CD4-positive, alpha-beta T cell (primary cell): ENCODE data around the gene ME3. TPM values are rescaled to one million over a fixed set of nuclear protein-coding genes. Genes with fewer than 3 reads are reported as not detected.

Experiments
- ATAC-seq: fragments of 200-7000 bp; cut with Tn5 transposase; one replicate; pipeline ENCODE4 v1.10.0; 2022; ENCODE audit warnings: mild to moderate bottlenecking; ENCODE audit not compliant: poor library complexity
- CTCF ChIA-PET: fragments of 350-600 bp; sonication (Branson Sonifier 250); formaldehyde crosslinking; loops from one replicate; lab custom pipeline; 2021; ENCODE audit warnings: antibody characterized with exemption, inconsistent platforms; lab: Charles Lee
- POLR2A ChIA-PET: fragments of 350-600 bp; sonication (Branson Sonifier 250); formaldehyde crosslinking; loops from one replicate; lab custom pipeline; 2021; ENCODE audit warnings: antibody characterized with exemption, inconsistent platforms; lab: Charles Lee
- DNase-seq, 14 experiments: peaks; one replicate each; pipeline ENCODE4 v3.0.0-alpha.2; 2013 to 2020; ENCODE audit warnings: mixed read lengths in 2 of 14
- H3K27ac ChIP-seq, 2 donors: one replicate each; pipeline versions ENCODE4 v1.5.1 to v1.7.0; 2013; ENCODE audit warnings: low read length in 2 of 2, low read depth in 1 of 2, mild to moderate bottlenecking in 1 of 2
- H3K27me3 ChIP-seq, 2 experiments: 1 replicate in 1 of 2; 2 replicates in 1 of 2; pipeline versions ENCODE4 v1.6.1 to v1.7.0; 2013; ENCODE audit warnings: low read length in 2 of 2, control low read depth in 1 of 2, mild to moderate bottlenecking in 1 of 2, moderate library complexity in 1 of 2; ENCODE audit not compliant: insufficient read depth in 2 of 2, control insufficient read depth in 1 of 2
- H3K36me3 ChIP-seq: one replicate; pipeline ENCODE4 v1.6.1; 2013; ENCODE audit warnings: low read length, control low read depth; ENCODE audit not compliant: insufficient read depth
- H3K4me1 ChIP-seq: one replicate; pipeline ENCODE4 v1.6.1; 2013; ENCODE audit warnings: low read length, control low read depth; ENCODE audit not compliant: insufficient read depth
- H3K4me3 ChIP-seq: one replicate; pipeline ENCODE4 v1.5.1; 2013; ENCODE audit warnings: mild to moderate bottlenecking, low read length, moderate library complexity
- H3K9me3 ChIP-seq, 2 experiments: 1 replicate in 1 of 2; 2 replicates in 1 of 2; pipeline versions ENCODE4 v1.6.1 to v1.7.0; 2013; ENCODE audit warnings: low read length in 2 of 2, mild to moderate bottlenecking in 2 of 2, control low read depth in 1 of 2, moderate library complexity in 1 of 2; ENCODE audit not compliant: control insufficient read depth in 1 of 2, insufficient read depth in 1 of 2
- H3K27ac Mint-ChIP-seq: one replicate; pipeline ENCODE4 v1.8.0; 2020; ENCODE audit warnings: mixed read lengths
- H3K27me3 Mint-ChIP-seq: one replicate; pipeline ENCODE4 v1.8.0; 2021; ENCODE audit warnings: mixed read lengths
- H3K36me3 Mint-ChIP-seq: one replicate; pipeline ENCODE4 v1.8.0; 2021; ENCODE audit warnings: low read depth, mixed read lengths
- H3K4me1 Mint-ChIP-seq: one replicate; pipeline ENCODE4 v1.8.0; 2021; ENCODE audit warnings: low read depth, mixed read lengths
- H3K4me3 Mint-ChIP-seq: one replicate; pipeline ENCODE4 v1.8.0; 2020; ENCODE audit warnings: mild to moderate bottlenecking, mixed read lengths
- H3K9me3 Mint-ChIP-seq: one replicate; pipeline ENCODE4 v1.8.0; 2020; ENCODE audit warnings: mixed read lengths
- intact Hi-C, 2 experiments: fragments of 100-400 bp; cut with DNase I in 1 of 2; cut with micrococcal nuclease in 1 of 2; formaldehyde crosslinking; loops; one replicate each; pipeline versions ENCODE4 v1.15.1 to v1.9.0; 2023 to 2025; cut with DNase I, micrococcal nuclease
- total RNA-seq, 174 experiments: library from RNA in 2 of 174; stranded (reverse) in 2 of 174; gene quantifications; one replicate each; pipeline ENCODE4 v1.2.3 and lab custom pipeline; 2021 to 2026
- TF ChIP-seq, protein P1 (sequence below): fragments of 200-600 bp; IDR thresholded peaks from one replicate; pipeline ENCODE4 v1.8.0; 2022; ENCODE audit warnings: antibody characterized with exemption, mild to moderate bottlenecking

Gene ME3
- total RNA-seq, 2 experiments from 2014 or later: 9.1 to 10.6 TPM

DNA sequence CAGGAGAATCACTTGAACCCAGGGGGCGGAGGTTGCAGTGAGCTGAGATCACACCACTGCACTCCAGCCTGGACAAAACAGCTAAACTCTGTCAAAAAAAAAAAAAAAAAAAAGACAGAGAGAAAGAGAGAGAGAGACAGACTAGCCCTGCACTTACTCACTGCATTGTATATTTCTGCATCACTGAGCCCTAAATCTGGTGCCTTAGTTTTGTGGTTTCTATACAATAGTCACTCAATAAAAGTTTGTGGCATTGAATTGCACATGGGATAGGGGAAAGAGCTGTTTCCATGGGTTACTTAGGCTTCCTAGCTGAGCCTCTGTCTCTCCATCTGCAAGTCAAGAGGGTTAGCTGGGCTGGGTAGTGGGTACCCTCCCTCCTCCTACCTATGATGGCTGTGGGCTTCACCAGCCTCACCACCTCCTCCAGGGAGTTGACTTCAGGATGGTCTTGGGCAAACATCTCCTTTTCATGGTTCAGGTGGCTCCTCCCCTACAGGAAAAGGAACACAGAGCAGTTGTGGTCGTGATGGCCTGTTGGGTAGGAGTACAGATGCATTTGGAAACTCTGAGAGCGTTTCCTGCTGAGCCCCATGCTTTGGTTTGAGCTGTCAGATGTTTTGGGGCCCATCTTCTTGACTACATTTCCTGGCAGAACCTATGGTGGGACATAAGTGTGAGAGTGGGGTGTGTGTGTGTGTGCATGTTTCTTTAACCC is 224.5 kb downstream of the ME3 start:
- no peaks in the 10 kb centered on the region for H3K9me3 ChIP-seq
- ChIA-PET CTCF (interaction anchor here (0.7 to 0.8 kb wide), 2 partner anchors 32 to 830 kb away, joined by 3 read pairs; no protein-coding TSS in a partner anchor), POLR2A (no interaction called here)
- no peaks in the 10 kb centered on the region for H3K4me1 ChIP-seq
- Mint-ChIP-seq H3K9me3 (no peaks in the 10 kb centered on the region), H3K4me3 (no peak overlapping the region), H3K4me1 (no peaks in the 10 kb centered on the region), H3K27me3 (no peaks in the 10 kb centered on the region), H3K36me3 (no peaks in the 10 kb centered on the region), H3K27ac (no peak overlapping the region)
- no peaks in the 10 kb centered on the region for H3K36me3 ChIP-seq
- ATAC-seq: no peak
- intact Hi-C loops: no loop called here
- no peak overlapping the region for H3K27ac ChIP-seq
- DNase-seq: no peak
- TF ChIP-seq, protein P1, sequence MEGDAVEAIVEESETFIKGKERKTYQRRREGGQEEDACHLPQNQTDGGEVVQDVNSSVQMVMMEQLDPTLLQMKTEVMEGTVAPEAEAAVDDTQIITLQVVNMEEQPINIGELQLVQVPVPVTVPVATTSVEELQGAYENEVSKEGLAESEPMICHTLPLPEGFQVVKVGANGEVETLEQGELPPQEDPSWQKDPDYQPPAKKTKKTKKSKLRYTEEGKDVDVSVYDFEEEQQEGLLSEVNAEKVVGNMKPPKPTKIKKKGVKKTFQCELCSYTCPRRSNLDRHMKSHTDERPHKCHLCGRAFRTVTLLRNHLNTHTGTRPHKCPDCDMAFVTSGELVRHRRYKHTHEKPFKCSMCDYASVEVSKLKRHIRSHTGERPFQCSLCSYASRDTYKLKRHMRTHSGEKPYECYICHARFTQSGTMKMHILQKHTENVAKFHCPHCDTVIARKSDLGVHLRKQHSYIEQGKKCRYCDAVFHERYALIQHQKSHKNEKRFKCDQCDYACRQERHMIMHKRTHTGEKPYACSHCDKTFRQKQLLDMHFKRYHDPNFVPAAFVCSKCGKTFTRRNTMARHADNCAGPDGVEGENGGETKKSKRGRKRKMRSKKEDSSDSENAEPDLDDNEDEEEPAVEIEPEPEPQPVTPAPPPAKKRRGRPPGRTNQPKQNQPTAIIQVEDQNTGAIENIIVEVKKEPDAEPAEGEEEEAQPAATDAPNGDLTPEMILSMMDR: no peak
- no peak overlapping the region for H3K4me3 ChIP-seq
- no peaks in the 10 kb centered on the region for H3K27me3 ChIP-seq

DNA sequence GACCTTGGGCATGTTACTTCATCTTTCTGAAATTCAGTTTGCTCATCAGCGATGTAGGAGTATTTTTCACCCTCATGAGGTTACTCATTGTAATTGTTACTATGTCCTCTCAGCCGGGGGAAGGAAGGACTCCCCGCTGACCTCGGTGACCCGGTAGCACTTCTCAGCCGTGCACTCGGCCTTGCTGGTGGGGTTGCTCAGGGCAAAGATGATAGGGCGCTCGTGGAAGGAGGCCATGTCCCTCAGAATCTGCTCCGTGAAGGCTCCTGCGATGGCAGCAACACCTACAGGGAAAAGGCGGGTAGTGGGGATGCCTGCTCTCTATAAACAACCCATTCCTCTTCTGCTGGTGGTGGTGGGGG is 225.5 kb downstream of the ME3 start:
- no peak overlapping the region for H3K27ac ChIP-seq
- ATAC-seq (no peak), DNase-seq (no peak)
- H3K27ac Mint-ChIP-seq: no peak overlapping the region
- no peak overlapping the region for H3K4me3 Mint-ChIP-seq
- no peaks in the 10 kb centered on the region for H3K9me3 Mint-ChIP-seq
- no peaks in the 10 kb centered on the region for H3K36me3 Mint-ChIP-seq
- no peaks in the 10 kb centered on the region for H3K9me3 ChIP-seq
- ChIA-PET POLR2A (no interaction called here), CTCF (no interaction called here)
- TF ChIP-seq, protein P1: no peak
- no peaks in the 10 kb centered on the region for H3K27me3 ChIP-seq
- H3K36me3 ChIP-seq: no peaks in the 10 kb centered on the region
- no peaks in the 10 kb centered on the region for H3K4me1 Mint-ChIP-seq
- H3K4me1 ChIP-seq: no peaks in the 10 kb centered on the region
- intact Hi-C loops: no loop called here
- H3K4me3 ChIP-seq: no peak overlapping the region
- H3K27me3 Mint-ChIP-seq: no peaks in the 10 kb centered on the region

DNA sequence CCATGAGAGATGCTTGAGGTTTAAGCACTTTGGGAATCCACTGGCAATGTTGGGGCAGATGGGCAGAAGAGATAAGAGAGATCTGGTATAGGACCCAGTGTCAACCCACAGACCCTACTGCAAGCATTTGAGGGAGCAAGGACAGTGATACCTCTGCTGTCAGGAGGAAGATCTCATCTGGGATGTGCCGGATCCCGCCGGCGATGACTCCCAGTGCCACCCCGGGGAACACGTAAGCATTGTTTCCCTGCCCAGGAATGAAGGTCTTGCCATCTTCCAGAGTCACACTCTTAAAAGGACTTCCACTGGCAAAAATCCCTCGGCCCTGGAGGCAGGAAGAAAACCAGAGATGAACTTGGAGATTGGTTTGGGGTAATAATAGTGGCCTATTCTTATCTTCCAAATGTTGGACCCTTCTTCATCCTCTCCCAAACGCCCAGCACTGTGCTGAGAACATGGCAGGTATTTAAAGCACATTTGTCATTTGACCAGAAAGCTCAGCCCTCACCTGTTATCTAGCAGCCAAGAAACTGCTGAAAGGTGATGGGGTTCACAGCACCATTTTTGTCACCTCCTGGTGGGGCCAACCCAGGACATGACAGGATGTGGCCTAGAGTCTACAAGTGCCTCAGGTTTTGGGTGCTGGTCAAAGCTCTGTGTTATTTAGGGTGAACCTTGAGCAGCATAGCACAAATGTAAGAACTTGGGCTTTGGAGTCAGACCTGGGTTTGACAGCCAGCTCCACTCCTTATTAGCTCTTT is 226.1 kb downstream of the ME3 start:
- TF ChIP-seq, protein P1: no peak
- ATAC-seq (no peak), DNase-seq (no peak)
- H3K27me3 Mint-ChIP-seq: no peaks in the 10 kb centered on the region
- H3K4me1 Mint-ChIP-seq: no peaks in the 10 kb centered on the region
- H3K27ac Mint-ChIP-seq: no peak overlapping the region
- POLR2A ChIA-PET: no interaction called here
- Histone ChIP-seq H3K4me1 (no peaks in the 10 kb centered on the region), H3K36me3 (no peaks in the 10 kb centered on the region), H3K9me3 (no peaks in the 10 kb centered on the region), H3K27ac (no peak overlapping the region), H3K4me3 (no peak overlapping the region), H3K27me3 (no peaks in the 10 kb centered on the region)
- H3K4me3 Mint-ChIP-seq: no peak overlapping the region
- no peaks in the 10 kb centered on the region for H3K36me3 Mint-ChIP-seq
- CTCF ChIA-PET: no interaction called here
- no peaks in the 10 kb centered on the region for H3K9me3 Mint-ChIP-seq
- intact Hi-C loops: no loop called here
